K562 (cell line): Measurements from ENCODE around the gene RNF224. TPM values are rescaled to one million over a fixed set of nuclear protein-coding genes. Genes with fewer than 3 reads are reported as not detected.

Experiments
- FIP1L1 ChIP-seq: fragments of 200-400 bp; formaldehyde crosslinking; IDR thresholded peaks from 2 replicates; pipeline ENCODE4 v1.6.1; 2018; ENCODE audit warnings: mild to moderate bottlenecking, low read depth, low read length; ENCODE audit not compliant: poor library complexity, severe bottlenecking
- GATAD2A ChIP-seq: fragments of 450-650 bp; IDR thresholded peaks from 2 replicates; pipeline ENCODE4 v1.6.1; 2017
- MAZ ChIP-seq, 2 experiments: fragments of 450-650 bp in 1 of 2; sonication (generic) in 1 of 2; formaldehyde crosslinking; IDR thresholded peaks in 1 of 2; conservative IDR thresholded peaks in 1 of 2; 2 replicates each; pipeline versions ENCODE4 v1.4.0 to v1.5.0; 2020; ENCODE audit warnings: mild to moderate bottlenecking in 1 of 2, missing genetic modification reagents in 1 of 2
- NCOA2 ChIP-seq, 2 experiments: fragments of 450-650 bp; IDR thresholded peaks; 2 replicates each; pipeline ENCODE4 v1.6.1; 2018; ENCODE audit warnings: mild to moderate bottlenecking in 2 of 2, moderate library complexity in 1 of 2; ENCODE audit not compliant: partially characterized antibody in 2 of 2
- POLR2AphosphoS5 ChIP-seq: IDR thresholded peaks from 2 replicates; pipeline ENCODE4 v1.6.1; 2011; ENCODE audit warnings: mild to moderate bottlenecking, low read depth, low read length, moderate library complexity; ENCODE audit not compliant: control insufficient read depth, insufficient read depth
- YY1 ChIP-seq, 3 experiments: IDR thresholded peaks; 2 replicates each; pipeline ENCODE4 v1.6.1; 2011; ENCODE audit warnings: low read length in 2 of 3, mild to moderate bottlenecking in 2 of 3, moderate library complexity in 2 of 3, borderline replicate concordance in 1 of 3, control low read depth in 1 of 3, low read depth in 1 of 3; ENCODE audit not compliant: insufficient read depth in 3 of 3, insufficient replicate concordance in 2 of 3, control insufficient read depth in 1 of 3, insufficient read length in 1 of 3; ENCODE audit errors: extremely low read depth in 1 of 3
- polyA plus RNA-seq, 8 experiments: library from polyadenylated mRNA; depleted of rRNA in 4 of 8; stranded (reverse) in 5 of 8; unstranded in 3 of 8; fragments of >200 nt; fragmentation: Nextera tagmentation in 2 of 8; fragmentation: Illumina TruSeq in 1 of 8; extraction: Ambion mirVana in 2 of 8; extraction: Trizol in 1 of 8; gene quantifications; 2 replicates each; pipeline versions ENCODE4 v1.2.1 to v1.2.3, GENCODE V29; 2011 to 2014; ENCODE audit warnings: inconsistent platforms in 1 of 8, missing spikeins in 1 of 8
- total RNA-seq, 7 experiments: library from RNA; depleted of rRNA in 6 of 7; stranded (reverse); fragments of >200 nt in 6 of 7; fragmentation: Illumina TruSeq in 2 of 7; extraction: Trizol in 2 of 7; gene quantifications; 2 replicates each; pipeline versions ENCODE4 v1.2.1 to v1.2.3, GENCODE V29; 2011 to 2021; ENCODE audit warnings: low replicate concordance in 1 of 7
- TF ChIP-seq, protein P1 (sequence below): fragments of 450-650 bp; IDR thresholded peaks from 2 replicates; pipeline ENCODE4 v1.6.1; 2016; ENCODE audit warnings: borderline replicate concordance
- TF ChIP-seq, protein P2 (sequence below), 3 experiments: fragments of 200-800 bp in 1 of 3; fragments of 250-450 bp in 1 of 3; fragments of 450-650 bp in 1 of 3; sonication (Bioruptor Pico) in 1 of 3; sonication (Bioruptor generic) in 1 of 3; formaldehyde crosslinking in 1 of 3; IDR thresholded peaks; 2 replicates each; pipeline versions ENCODE4 v1.6.1 to v1.8.0; 2016 to 2022; ENCODE audit warnings: mild to moderate bottlenecking in 2 of 3, missing genetic modification characterization in 2 of 3, missing compliant biosample characterization in 1 of 3, moderate library complexity in 1 of 3
- TF ChIP-seq, protein P3 (sequence below), 2 experiments: IDR thresholded peaks; 2 replicates each; pipeline ENCODE4 v1.6.1; 2012; ENCODE audit warnings: improper control_type of control experiment in 2 of 2, low read depth in 2 of 2, low read length in 2 of 2, borderline replicate concordance in 1 of 2
- TF ChIP-seq, protein P4 (sequence below): fragments of 450-650 bp; formaldehyde crosslinking; IDR thresholded peaks from 2 replicates; pipeline ENCODE4 v1.4.0; 2022; ENCODE audit warnings: missing genetic modification characterization
- TF ChIP-seq, protein P5 (sequence below): fragments of 450-650 bp; IDR thresholded peaks from 2 replicates; pipeline ENCODE4 v1.7.1; 2018; ENCODE audit warnings: mild to moderate bottlenecking, low read depth; ENCODE audit not compliant: partially characterized antibody

RNF224 gene
- total and polyA plus RNA-seq, 9 of the 15 experiments (the other 6 are each of a cell fraction or from before 2014, with no cell fraction given), result not detected

DNA sequence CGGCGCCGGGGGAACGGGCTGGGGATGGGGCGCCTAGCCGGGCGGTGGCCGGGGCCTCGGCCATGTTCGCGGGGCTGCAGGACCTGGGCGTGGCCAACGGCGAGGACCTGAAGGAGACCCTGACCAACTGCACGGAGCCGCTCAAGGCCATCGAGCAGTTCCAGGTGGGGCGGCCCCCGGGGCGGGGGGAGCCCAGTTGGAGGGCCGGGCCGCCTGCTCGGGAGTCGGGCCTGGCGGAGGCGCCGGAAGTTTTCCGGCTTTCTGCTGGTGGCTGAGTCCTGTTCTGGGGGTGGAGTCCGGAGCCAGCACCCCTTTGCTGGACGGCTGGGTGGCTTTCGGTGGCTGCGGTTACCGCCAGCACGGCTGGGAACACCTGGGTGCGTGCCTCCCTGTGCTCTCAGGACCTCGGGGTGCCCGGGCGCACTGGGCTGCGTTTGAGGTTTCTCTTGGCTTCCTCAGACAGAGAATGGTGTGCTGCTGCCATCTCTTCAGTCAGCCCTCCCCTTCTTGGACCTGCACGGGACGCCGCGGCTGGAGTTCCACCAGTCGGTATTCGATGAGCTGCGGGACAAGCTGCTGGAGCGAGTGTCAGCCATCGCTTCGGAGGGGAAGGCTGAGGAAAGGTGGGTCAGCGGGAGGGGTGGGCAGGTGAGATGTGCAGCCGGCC lies 28.3 kb downstream of the RNF224 start (continued):
- TF ChIP-seq, protein P1, sequence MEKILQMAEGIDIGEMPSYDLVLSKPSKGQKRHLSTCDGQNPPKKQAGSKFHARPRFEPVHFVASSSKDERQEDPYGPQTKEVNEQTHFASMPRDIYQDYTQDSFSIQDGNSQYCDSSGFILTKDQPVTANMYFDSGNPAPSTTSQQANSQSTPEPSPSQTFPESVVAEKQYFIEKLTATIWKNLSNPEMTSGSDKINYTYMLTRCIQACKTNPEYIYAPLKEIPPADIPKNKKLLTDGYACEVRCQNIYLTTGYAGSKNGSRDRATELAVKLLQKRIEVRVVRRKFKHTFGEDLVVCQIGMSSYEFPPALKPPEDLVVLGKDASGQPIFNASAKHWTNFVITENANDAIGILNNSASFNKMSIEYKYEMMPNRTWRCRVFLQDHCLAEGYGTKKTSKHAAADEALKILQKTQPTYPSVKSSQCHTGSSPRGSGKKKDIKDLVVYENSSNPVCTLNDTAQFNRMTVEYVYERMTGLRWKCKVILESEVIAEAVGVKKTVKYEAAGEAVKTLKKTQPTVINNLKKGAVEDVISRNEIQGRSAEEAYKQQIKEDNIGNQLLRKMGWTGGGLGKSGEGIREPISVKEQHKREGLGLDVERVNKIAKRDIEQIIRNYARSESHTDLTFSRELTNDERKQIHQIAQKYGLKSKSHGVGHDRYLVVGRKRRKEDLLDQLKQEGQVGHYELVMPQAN, result peak; percentile 45; the same call in 1 of the 2 replicates
- no peak for TF ChIP-seq GATAD2A
- TF ChIP-seq, protein P2, sequence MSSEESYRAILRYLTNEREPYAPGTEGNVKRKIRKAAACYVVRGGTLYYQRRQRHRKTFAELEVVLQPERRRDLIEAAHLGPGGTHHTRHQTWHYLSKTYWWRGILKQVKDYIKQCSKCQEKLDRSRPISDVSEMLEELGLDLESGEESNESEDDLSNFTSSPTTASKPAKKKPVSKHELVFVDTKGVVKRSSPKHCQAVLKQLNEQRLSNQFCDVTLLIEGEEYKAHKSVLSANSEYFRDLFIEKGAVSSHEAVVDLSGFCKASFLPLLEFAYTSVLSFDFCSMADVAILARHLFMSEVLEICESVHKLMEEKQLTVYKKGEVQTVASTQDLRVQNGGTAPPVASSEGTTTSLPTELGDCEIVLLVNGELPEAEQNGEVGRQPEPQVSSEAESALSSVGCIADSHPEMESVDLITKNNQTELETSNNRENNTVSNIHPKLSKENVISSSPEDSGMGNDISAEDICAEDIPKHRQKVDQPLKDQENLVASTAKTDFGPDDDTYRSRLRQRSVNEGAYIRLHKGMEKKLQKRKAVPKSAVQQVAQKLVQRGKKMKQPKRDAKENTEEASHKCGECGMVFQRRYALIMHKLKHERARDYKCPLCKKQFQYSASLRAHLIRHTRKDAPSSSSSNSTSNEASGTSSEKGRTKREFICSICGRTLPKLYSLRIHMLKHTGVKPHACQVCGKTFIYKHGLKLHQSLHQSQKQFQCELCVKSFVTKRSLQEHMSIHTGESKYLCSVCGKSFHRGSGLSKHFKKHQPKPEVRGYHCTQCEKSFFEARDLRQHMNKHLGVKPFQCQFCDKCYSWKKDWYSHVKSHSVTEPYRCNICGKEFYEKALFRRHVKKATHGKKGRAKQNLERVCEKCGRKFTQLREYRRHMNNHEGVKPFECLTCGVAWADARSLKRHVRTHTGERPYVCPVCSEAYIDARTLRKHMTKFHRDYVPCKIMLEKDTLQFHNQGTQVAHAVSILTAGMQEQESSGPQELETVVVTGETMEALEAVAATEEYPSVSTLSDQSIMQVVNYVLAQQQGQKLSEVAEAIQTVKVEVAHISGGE (CRISPR knock-in tag; IDR thresholded peaks at IDR 0.05), result peak in 1 of 3 experiments; percentile 98; a peak in 2 of 6 replicates
- TF ChIP-seq YY1 (IDR thresholded peaks at IDR 0.05; ENCODE audit: borderline replicate concordance in 1 of 3, control insufficient read depth in 1 of 3, extremely low read depth in 1 of 3, insufficient read depth in 3 of 3, insufficient read length in 1 of 3, insufficient replicate concordance in 2 of 3, low read depth in 1 of 3, low read length in 2 of 3), result peak in 2 of 3 experiments; percentile 14 to 72
- TF ChIP-seq NCOA2 (IDR thresholded peaks at IDR 0.05; ENCODE audit: partially characterized antibody in 2 of 2), result no peak
- TF ChIP-seq POLR2AphosphoS5, result no peak
- TF ChIP-seq FIP1L1, result peak; percentile 8
- TF ChIP-seq, protein P3, sequence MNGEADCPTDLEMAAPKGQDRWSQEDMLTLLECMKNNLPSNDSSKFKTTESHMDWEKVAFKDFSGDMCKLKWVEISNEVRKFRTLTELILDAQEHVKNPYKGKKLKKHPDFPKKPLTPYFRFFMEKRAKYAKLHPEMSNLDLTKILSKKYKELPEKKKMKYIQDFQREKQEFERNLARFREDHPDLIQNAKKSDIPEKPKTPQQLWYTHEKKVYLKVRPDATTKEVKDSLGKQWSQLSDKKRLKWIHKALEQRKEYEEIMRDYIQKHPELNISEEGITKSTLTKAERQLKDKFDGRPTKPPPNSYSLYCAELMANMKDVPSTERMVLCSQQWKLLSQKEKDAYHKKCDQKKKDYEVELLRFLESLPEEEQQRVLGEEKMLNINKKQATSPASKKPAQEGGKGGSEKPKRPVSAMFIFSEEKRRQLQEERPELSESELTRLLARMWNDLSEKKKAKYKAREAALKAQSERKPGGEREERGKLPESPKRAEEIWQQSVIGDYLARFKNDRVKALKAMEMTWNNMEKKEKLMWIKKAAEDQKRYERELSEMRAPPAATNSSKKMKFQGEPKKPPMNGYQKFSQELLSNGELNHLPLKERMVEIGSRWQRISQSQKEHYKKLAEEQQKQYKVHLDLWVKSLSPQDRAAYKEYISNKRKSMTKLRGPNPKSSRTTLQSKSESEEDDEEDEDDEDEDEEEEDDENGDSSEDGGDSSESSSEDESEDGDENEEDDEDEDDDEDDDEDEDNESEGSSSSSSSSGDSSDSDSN (IDR thresholded peaks at IDR 0.05; ENCODE audit: borderline replicate concordance in 1 of 2, low read depth in 2 of 2, low read length in 2 of 2), result 0 out of 4 replicates have a peak, but pooled peaks of 1 of the 2 experiments have one; percentile 24
- TF ChIP-seq, protein P4, sequence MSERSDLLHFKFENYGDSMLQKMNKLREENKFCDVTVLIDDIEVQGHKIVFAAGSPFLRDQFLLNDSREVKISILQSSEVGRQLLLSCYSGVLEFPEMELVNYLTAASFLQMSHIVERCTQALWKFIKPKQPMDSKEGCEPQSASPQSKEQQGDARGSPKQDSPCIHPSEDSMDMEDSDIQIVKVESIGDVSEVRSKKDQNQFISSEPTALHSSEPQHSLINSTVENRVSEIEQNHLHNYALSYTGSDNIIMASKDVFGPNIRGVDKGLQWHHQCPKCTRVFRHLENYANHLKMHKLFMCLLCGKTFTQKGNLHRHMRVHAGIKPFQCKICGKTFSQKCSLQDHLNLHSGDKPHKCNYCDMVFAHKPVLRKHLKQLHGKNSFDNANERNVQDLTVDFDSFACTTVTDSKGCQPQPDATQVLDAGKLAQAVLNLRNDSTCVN, result no peak
- TF ChIP-seq MAZ (CRISPR knock-in tag; conservative IDR thresholded peaks at IDR 0.05 in 1 of 2, IDR thresholded peaks at IDR 0.05 in 1 of 2), result 0 out of 4 replicates have a peak, but pooled peaks of 1 of the 2 experiments have one; percentile 4
- TF ChIP-seq, protein P5, sequence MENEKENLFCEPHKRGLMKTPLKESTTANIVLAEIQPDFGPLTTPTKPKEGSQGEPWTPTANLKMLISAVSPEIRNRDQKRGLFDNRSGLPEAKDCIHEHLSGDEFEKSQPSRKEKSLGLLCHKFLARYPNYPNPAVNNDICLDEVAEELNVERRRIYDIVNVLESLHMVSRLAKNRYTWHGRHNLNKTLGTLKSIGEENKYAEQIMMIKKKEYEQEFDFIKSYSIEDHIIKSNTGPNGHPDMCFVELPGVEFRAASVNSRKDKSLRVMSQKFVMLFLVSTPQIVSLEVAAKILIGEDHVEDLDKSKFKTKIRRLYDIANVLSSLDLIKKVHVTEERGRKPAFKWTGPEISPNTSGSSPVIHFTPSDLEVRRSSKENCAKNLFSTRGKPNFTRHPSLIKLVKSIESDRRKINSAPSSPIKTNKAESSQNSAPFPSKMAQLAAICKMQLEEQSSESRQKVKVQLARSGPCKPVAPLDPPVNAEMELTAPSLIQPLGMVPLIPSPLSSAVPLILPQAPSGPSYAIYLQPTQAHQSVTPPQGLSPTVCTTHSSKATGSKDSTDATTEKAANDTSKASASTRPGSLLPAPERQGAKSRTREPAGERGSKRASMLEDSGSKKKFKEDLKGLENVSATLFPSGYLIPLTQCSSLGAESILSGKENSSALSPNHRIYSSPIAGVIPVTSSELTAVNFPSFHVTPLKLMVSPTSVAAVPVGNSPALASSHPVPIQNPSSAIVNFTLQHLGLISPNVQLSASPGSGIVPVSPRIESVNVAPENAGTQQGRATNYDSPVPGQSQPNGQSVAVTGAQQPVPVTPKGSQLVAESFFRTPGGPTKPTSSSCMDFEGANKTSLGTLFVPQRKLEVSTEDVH, result no peak
